ENCODE results near the gene PTGFR.

PTGFR gene

GRCh38 chr1:78536427-78536826, 45.7 kb downstream of the PTGFR start:
- H3K27ac ChIP-seq: no peak overlapping the region
- TF ChIP-seq, protein P1, sequence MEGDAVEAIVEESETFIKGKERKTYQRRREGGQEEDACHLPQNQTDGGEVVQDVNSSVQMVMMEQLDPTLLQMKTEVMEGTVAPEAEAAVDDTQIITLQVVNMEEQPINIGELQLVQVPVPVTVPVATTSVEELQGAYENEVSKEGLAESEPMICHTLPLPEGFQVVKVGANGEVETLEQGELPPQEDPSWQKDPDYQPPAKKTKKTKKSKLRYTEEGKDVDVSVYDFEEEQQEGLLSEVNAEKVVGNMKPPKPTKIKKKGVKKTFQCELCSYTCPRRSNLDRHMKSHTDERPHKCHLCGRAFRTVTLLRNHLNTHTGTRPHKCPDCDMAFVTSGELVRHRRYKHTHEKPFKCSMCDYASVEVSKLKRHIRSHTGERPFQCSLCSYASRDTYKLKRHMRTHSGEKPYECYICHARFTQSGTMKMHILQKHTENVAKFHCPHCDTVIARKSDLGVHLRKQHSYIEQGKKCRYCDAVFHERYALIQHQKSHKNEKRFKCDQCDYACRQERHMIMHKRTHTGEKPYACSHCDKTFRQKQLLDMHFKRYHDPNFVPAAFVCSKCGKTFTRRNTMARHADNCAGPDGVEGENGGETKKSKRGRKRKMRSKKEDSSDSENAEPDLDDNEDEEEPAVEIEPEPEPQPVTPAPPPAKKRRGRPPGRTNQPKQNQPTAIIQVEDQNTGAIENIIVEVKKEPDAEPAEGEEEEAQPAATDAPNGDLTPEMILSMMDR (conservative IDR thresholded peaks at IDR 0.05): no peak

GRCh38 chr1:78540048-78540447, 49.3 kb downstream of the PTGFR start:
- no peak overlapping the region for H3K27ac ChIP-seq
- TF ChIP-seq, protein P1 (conservative IDR thresholded peaks at IDR 0.05): no peak

DNA sequence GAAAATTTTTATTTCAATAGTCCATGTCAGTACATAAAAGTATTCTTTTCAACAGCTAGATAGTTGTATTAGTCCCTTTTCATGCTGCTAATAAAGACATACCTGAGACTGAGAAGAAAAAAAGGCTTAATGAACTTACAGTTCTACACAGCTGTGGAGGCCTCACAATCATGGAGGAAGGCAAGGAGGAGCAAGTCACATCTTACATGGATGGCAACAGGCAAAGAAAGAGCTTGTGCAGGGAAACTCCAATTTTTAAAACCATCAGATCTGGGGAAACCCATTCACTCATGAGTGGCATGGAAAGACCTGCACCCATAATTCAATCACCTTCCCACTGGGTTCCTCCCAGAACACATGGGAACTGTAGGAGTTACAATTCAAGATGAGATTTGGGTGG, 50.7 kb downstream of the PTGFR start:
- TF ChIP-seq, protein P1 (conservative IDR thresholded peaks at IDR 0.05): no peak
- H3K27ac ChIP-seq: no peak overlapping the region

DNA sequence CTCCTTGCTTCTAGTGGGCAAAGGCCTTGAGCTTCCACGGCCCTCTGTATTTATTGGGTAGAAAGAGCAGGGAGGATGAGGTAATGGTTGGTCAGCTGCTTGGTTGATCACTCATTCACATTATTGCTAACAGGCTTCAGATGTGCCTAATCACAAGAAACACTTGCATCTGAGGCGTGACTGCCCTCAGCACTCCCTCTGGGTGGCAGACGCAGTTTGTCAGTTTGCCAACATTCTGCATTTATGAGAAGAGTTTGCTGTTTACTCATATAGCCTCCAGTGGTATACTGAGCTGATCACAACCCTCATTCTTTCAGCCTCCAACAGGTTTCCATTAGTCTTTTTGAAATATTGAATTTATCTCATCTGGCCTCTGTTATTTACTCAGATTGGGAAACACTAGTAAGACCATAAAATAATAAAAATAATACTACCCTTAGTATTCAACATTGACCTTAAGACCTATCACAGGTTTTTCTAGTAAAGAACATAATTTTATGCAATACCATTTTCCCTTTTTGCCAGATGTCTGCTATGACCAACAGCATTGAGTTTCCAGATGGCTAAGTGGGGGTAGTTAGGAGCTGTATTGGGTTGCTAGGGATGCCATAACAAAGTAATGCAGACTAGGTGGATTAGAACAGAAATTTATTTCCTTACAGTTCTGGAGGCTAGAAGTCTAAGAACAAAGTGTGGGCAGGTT, 53.3 kb downstream of the PTGFR start:
- no peak overlapping the region for H3K27ac ChIP-seq
- TF ChIP-seq, protein P1 (conservative IDR thresholded peaks at IDR 0.05): no peak

- TF ChIP-seq, protein P1 (conservative IDR thresholded peaks at IDR 0.05): no peak
- H3K27ac ChIP-seq: no peak overlapping the region
Observed at GRCh38 chr1:78547081-78547480, 56.3 kb downstream of the PTGFR start.

DNA sequence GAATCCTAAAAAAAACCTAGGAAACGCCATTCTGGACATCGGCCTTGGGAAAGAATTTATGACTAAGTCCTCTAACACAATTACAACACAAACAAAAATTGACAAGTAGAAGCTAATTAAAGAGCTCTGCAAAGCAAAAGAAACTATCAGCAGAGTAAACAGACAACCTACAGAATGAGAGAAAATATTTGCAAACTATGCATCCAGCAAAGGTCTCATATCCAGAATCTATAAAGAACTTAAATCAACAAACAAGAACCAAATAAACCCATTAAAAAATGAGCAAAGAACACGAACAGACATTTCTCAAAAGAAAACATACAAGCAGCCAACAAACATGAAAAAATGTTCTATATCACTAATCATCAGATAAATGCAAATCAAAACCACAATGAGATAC, 58.6 kb downstream of the PTGFR start:
- TF ChIP-seq, protein P1 (conservative IDR thresholded peaks at IDR 0.05): no peak
- H3K27ac ChIP-seq: peak overlapping the region; percentile 49

DNA sequence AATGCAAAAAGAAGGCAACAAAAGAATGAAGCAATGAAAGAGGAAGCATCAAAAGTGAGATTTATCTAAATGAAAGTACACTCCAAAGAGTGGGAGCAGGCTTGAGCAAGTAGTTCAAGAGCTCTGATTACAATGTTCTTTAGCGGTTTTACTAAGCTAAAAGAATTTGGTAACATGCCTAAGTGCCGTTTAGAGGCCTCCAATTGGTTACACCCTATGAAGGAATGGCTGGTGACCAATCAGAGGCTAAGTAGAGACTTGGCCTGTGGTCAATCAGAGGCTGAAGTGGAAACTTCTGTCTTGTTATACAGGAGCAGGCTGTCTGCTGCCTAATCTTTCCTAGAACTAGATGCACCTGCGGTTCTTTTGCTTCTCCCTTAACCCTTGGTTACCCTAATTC, 59.1 kb downstream of the PTGFR start:
- TF ChIP-seq, protein P1 (conservative IDR thresholded peaks at IDR 0.05): no peak
- H3K27ac ChIP-seq: peak overlapping the region; percentile 49
